Type B pancreatic cell (in vitro differentiated cells): ENCODE measurements around the gene ADGRF3. TPM values are rescaled to one million over a fixed set of nuclear protein-coding genes. Genes with fewer than 3 reads are reported as not detected.

Experiments used
- DNase-seq: peaks from one replicate; pipeline ENCODE4 v3.0.0; 2021; ENCODE audit warnings: mixed read lengths; ENCODE audit not compliant: unreplicated experiment; ENCODE audit errors: extremely low spot score
- H3K27ac Mint-ChIP-seq: 2 replicates; pipeline ENCODE4 v1.8.0; 2021; ENCODE audit warnings: mild to moderate bottlenecking, mixed read lengths
- H3K27me3 Mint-ChIP-seq: 2 replicates; pipeline ENCODE4 v1.8.0; 2021; ENCODE audit warnings: mixed read lengths
- H3K36me3 Mint-ChIP-seq: 2 replicates; pipeline ENCODE4 v1.8.0; 2021; ENCODE audit warnings: mixed read lengths
- H3K4me1 Mint-ChIP-seq: one replicate; pipeline ENCODE4 v1.8.0; 2021; ENCODE audit warnings: mixed read lengths; ENCODE audit not compliant: unreplicated experiment
- H3K4me3 Mint-ChIP-seq: 2 replicates; pipeline ENCODE4 v1.8.0; 2021; ENCODE audit warnings: mild to moderate bottlenecking, mixed read lengths
- H3K9me3 Mint-ChIP-seq: 2 replicates; pipeline ENCODE4 v1.8.0; 2021; ENCODE audit warnings: mixed read lengths
- CTCF ChIP-seq: fragments of 200-600 bp; sonication (generic); conservative IDR thresholded peaks from 2 replicates; pipeline ENCODE4 v1.5.0; 2021; ENCODE audit warnings: antibody characterized with exemption, mild to moderate bottlenecking
- long read RNA-seq: library from polyadenylated mRNA; unstranded; transcript quantifications from one replicate; pipeline ENCODE4 v2.0.0, GENCODE V29; 2020
- total RNA-seq: library from RNA; stranded (reverse); gene quantifications from 2 replicates; pipeline ENCODE4 v1.2.1, GENCODE V29; 2021; ENCODE audit warnings: low replicate concordance

The ADGRF3 gene
- 1.2 and 1.4 TPM in 2 replicates for total RNA-seq
- long read RNA-seq, partial matches to known transcripts: 0 of 1 reads
- long read RNA-seq, other reads (novel, unspliced or antisense): 0 of 1 reads

DNA sequence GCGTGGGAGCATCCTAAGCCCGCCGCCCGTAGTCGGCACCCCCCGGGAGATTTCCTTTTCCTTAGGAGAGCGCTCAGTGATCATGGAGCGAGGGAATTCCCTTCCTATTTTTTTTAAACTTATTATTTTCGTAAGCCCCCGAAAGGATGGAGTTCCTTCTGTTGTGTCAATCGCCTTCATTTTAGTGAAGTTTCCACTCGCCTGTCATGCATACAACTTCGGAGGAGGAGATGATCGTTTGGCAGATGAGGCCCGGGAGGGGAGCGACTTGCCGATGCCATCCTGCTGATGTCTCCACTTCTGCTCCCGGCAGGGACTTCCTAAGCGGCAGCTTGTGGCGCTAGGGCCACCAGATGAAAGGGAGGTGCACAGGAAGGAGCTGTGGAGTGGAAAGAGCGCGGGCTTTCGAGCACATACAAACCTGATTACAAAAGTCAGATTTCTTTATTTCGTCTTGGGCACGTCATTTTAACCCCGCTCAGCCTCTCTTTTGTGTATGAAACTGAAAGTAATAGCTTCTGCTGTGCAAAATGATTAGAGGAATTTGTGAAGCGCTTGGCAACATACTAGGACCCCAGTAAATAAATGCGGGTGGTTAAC lies at the start of gene ADGRF3:
TSS of gene ADGRF3 (minus strand) at position 336 of the 600 bp plus-strand sequence. CDS start 555 bp downstream, outside the sequence.
- peak within 1 kb of the TSS; percentile 98 for H3K27ac Mint-ChIP-seq
- H3K4me3 Mint-ChIP-seq: peak within 1 kb of the TSS; percentile 97
- DNase-seq: no peak
- H3K36me3 Mint-ChIP-seq: peaks cover 7% of the 10 kb centered on the region
- no peaks in the 10 kb centered on the region for H3K27me3 Mint-ChIP-seq
- no peak for TF ChIP-seq CTCF
- H3K4me1 Mint-ChIP-seq: peaks cover 20% of the 10 kb centered on the region
- H3K9me3 Mint-ChIP-seq: no peaks in the 10 kb centered on the region

- no peak overlapping the region for H3K27ac Mint-ChIP-seq
These were observed 48.8 kb upstream of the ADGRF3 start for GRCh38 chr2:26395394-26395793.

GRCh38 chr2:26394694-26395093 lies 48.1 kb upstream of the ADGRF3 start:
- no peak for TF ChIP-seq CTCF
- Mint-ChIP-seq H3K27me3 (no peaks in the 10 kb centered on the region), H3K9me3 (no peaks in the 10 kb centered on the region), H3K4me1 (peaks cover 1% of the 10 kb centered on the region), H3K4me3 (no peak overlapping the region), H3K27ac (no peak overlapping the region), H3K36me3 (peaks cover 5% of the 10 kb centered on the region)
- DNase-seq: no peak

More at GRCh38 chr2:26395394-26395793, 48.8 kb upstream of the ADGRF3 start:
- H3K4me3 Mint-ChIP-seq: no peak overlapping the region
- no peaks in the 10 kb centered on the region for H3K27me3 Mint-ChIP-seq
- peaks cover 5% of the 10 kb centered on the region for H3K36me3 Mint-ChIP-seq
- no peak for DNase-seq
- no peaks in the 10 kb centered on the region for H3K9me3 Mint-ChIP-seq
- H3K4me1 Mint-ChIP-seq: peaks cover 8% of the 10 kb centered on the region
- no peak for TF ChIP-seq CTCF

GRCh38 chr2:26387189-26387588 lies 40.6 kb upstream of the ADGRF3 start:
- Mint-ChIP-seq H3K27me3 (no peaks in the 10 kb centered on the region), H3K4me3 (no peak overlapping the region), H3K27ac (no peak overlapping the region), H3K36me3 (peaks cover 10% of the 10 kb centered on the region), H3K4me1 (peaks cover 5% of the 10 kb centered on the region), H3K9me3 (no peaks in the 10 kb centered on the region)
- no peak for TF ChIP-seq CTCF
- DNase-seq: no peak

DNA sequence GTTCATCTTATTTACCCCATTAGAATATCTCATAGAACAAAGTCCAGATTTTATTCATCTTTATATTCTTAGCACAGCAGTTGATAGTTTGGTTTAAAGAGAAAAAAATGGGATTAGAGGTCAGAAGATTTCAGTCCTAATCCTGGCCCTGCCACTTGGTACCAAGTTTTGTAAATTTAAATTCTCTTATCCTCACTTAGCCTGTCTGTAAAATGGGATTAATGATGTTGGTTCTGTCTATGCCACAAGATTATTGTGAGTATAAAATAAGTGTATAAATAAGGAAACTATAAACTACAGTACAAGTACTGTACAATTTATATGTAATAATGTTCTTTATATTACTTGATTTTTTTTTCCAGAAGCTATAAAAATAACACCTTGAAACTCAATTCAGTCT lies 38.0 kb upstream of the ADGRF3 start:
- DNase-seq: no peak
- Mint-ChIP-seq H3K9me3 (no peaks in the 10 kb centered on the region), H3K4me3 (no peak overlapping the region), H3K27me3 (no peaks in the 10 kb centered on the region), H3K36me3 (peaks cover 18% of the 10 kb centered on the region), H3K4me1 (peaks cover 5% of the 10 kb centered on the region), H3K27ac (no peak overlapping the region)
- TF ChIP-seq CTCF: no peak
